Left ventricle myocardium inferior (tissue), 1 donor: ENCODE results near the gene ENPP3. TPM values are rescaled to one million over a fixed set of nuclear protein-coding genes. Genes with fewer than 3 reads are reported as not detected.

Experiments used
- DNase-seq: peaks from one replicate; pipeline ENCODE4 v3.0.0-alpha.2; 2020
- H3K27ac ChIP-seq: fragments of 200-600 bp; replicated peaks from 2 replicates; pipeline ENCODE4 v1.8.0; 2021
- H3K27me3 ChIP-seq: fragments of 200-600 bp; 2 replicates; pipeline ENCODE4 v1.8.0; 2021; ENCODE audit warnings: low read depth
- H3K36me3 ChIP-seq: fragments of 200-600 bp; 2 replicates; pipeline ENCODE4 v1.8.0; 2021
- H3K4me1 ChIP-seq: fragments of 200-600 bp; 2 replicates; pipeline ENCODE4 v1.8.0; 2021
- H3K4me3 ChIP-seq: fragments of 200-600 bp; 2 replicates; pipeline ENCODE4 v1.8.0; 2021; ENCODE audit warnings: mild to moderate bottlenecking, moderate library complexity
- H3K9me3 ChIP-seq: fragments of 200-600 bp; replicated peaks from 2 replicates; pipeline ENCODE4 v1.8.0; 2021
- CTCF ChIP-seq: fragments of 200-600 bp; IDR thresholded peaks from 2 replicates; pipeline ENCODE4 v1.8.0; 2021; ENCODE audit warnings: antibody characterized with exemption, mild to moderate bottlenecking, borderline replicate concordance
- intact Hi-C: fragments of 100-400 bp; cut with micrococcal nuclease; formaldehyde crosslinking; loops from one replicate; pipeline ENCODE4 v1.11.0; 2022
- total RNA-seq: library from RNA; stranded (reverse); fragmentation: NEBNext Ultra II Directional; extraction: Animal tissue kit (Norgen Biotek cat#: 25700); gene quantifications from one replicate; pipeline ENCODE4 v1.2.1, GENCODE V29; 2021
- donor health status: DM: no; HTN: yes; CAD: no; lungs with severe emphysema.

ENPP3 gene
- total RNA-seq, 1 donor from 2014 or later: 0.14 TPM

- intact Hi-C loops: no loop called here
- Histone ChIP-seq H3K4me1 (peaks cover 4% of the 10 kb centered on the region), H3K4me3 (no peak overlapping the region), H3K9me3 (no peaks in the 10 kb centered on the region), H3K36me3 (peaks cover 97% of the 10 kb centered on the region), H3K27me3 (no peaks in the 10 kb centered on the region), H3K27ac (no peak overlapping the region)
- peak; percentile 30 for TF ChIP-seq CTCF
- DNase-seq: no peak
These were observed 39.7 kb upstream of the ENPP3 start for GRCh38 chr6:131597446-131597845.

GRCh38 chr6:131600716-131601115 is 36.4 kb upstream of the ENPP3 start:
- no peak overlapping the region for H3K4me3 ChIP-seq
- H3K27me3 ChIP-seq: no peaks in the 10 kb centered on the region
- no peak for DNase-seq
- H3K36me3 ChIP-seq: peaks cover 97% of the 10 kb centered on the region
- peak overlapping the region; percentile 3 for H3K27ac ChIP-seq
- intact Hi-C loops: no loop called here
- TF ChIP-seq CTCF: no peak
- H3K9me3 ChIP-seq: no peaks in the 10 kb centered on the region
- peaks cover 4% of the 10 kb centered on the region for H3K4me1 ChIP-seq

GRCh38 chr6:131602781-131603312 is 34.3 kb upstream of the ENPP3 start:
- Histone ChIP-seq H3K27me3 (no peaks in the 10 kb centered on the region), H3K36me3 (peaks cover 95% of the 10 kb centered on the region), H3K9me3 (no peaks in the 10 kb centered on the region), H3K4me3 (no peak overlapping the region), H3K4me1 (peaks cover 4% of the 10 kb centered on the region), H3K27ac (no peak overlapping the region)
- no peak for TF ChIP-seq CTCF
- intact Hi-C loops: no loop called here
- DNase-seq: no peak

- no peaks in the 10 kb centered on the region for H3K4me1 ChIP-seq
- H3K9me3 ChIP-seq: no peaks in the 10 kb centered on the region
- TF ChIP-seq CTCF: no peak
- no peak overlapping the region for H3K27ac ChIP-seq
- intact Hi-C loops: no loop called here
- DNase-seq: no peak
- no peaks in the 10 kb centered on the region for H3K27me3 ChIP-seq
- no peak overlapping the region for H3K4me3 ChIP-seq
- peaks cover 99% of the 10 kb centered on the region for H3K36me3 ChIP-seq
These were observed 23.7 kb upstream of the ENPP3 start for GRCh38 chr6:131613296-131613925.

- TF ChIP-seq CTCF: no peak
- Histone ChIP-seq H3K9me3 (no peaks in the 10 kb centered on the region), H3K27ac (no peak overlapping the region), H3K36me3 (peaks cover 99% of the 10 kb centered on the region), H3K4me3 (no peak overlapping the region), H3K4me1 (no peaks in the 10 kb centered on the region), H3K27me3 (no peaks in the 10 kb centered on the region)
- DNase-seq: no peak
- intact Hi-C loops: no loop called here
These were observed 21.8 kb upstream of the ENPP3 start for GRCh38 chr6:131615275-131615674.
